ENCODE data around the gene GCGR. TPM values are rescaled to one million over a fixed set of nuclear protein-coding genes. Genes with fewer than 3 reads are reported as not detected.

GCGR gene
- total and polyA plus RNA-seq, 2 of the 13 experiments (the other 11 are each of a cell fraction or from before 2014, with no cell fraction given) = 0.04 to 0.13 TPM

- 0 out of 2 replicates have a peak, but pooled peaks have one; percentile 58 for TF ChIP-seq ZBED4 (CRISPR knock-in tag; IDR thresholded peaks at IDR 0.05; ENCODE audit: borderline replicate concordance)
- 0 out of 2 replicates have a peak, but pooled peaks have one; percentile 44 for TF ChIP-seq THAP7 (CRISPR knock-in tag; IDR thresholded peaks at IDR 0.05)
- TF ChIP-seq ZNF749 (CRISPR knock-in tag; IDR thresholded peaks at IDR 0.05; ENCODE audit: borderline replicate concordance) = peak; percentile 68; the same call in 1 of the 2 replicates
- no peak for TF ChIP-seq ZNF282 (IDR thresholded peaks at IDR 0.05; ENCODE audit: partially characterized antibody)
- TF ChIP-seq TOE1 (CRISPR knock-in tag; IDR thresholded peaks at IDR 0.05) = peak; percentile 60; the same call in 1 of the 2 replicates
- TF ChIP-seq DBP (CRISPR knock-in tag; IDR thresholded peaks at IDR 0.05; ENCODE audit: not compliant biosample characterization) = peak; percentile 83
- TF ChIP-seq SPEN (CRISPR knock-in tag; IDR thresholded peaks at IDR 0.05; ENCODE audit: low read depth) = peak; percentile 83
- TF ChIP-seq AGO2 (optimal IDR thresholded peaks at IDR 0.05; ENCODE audit: low read depth, low read length) = peak; percentile 98
- TF ChIP-seq ADNP (CRISPR knock-in tag; IDR thresholded peaks at IDR 0.05) = peak; percentile 61; the same call in 1 of the 2 replicates
- no peak for TF ChIP-seq ZNF737 (CRISPR knock-in tag; IDR thresholded peaks at IDR 0.05; ENCODE audit: borderline replicate concordance)
- peak; percentile 89 for TF ChIP-seq ZFY (CRISPR knock-in tag; IDR thresholded peaks at IDR 0.05)
- TF ChIP-seq HMG20B (CRISPR knock-in tag; conservative IDR thresholded peaks at IDR 0.05) = 0 out of 2 replicates have a peak, but pooled peaks have one; percentile 10
- TF ChIP-seq ZNF10 (CRISPR knock-in tag; IDR thresholded peaks at IDR 0.05; ENCODE audit: borderline replicate concordance, low read depth) = no peak
- TF ChIP-seq RFXANK (CRISPR knock-in tag; IDR thresholded peaks at IDR 0.05) = peak; percentile 63; the same call in 1 of the 2 replicates
- peak; percentile 92 for TF ChIP-seq MXD4 (CRISPR knock-in tag; IDR thresholded peaks at IDR 0.05)
- TF ChIP-seq ZNF670 (CRISPR knock-in tag; IDR thresholded peaks at IDR 0.05; ENCODE audit: borderline replicate concordance) = peak; percentile 32; the same call in 1 of the 2 replicates
- TF ChIP-seq ZNF543 (CRISPR knock-in tag; IDR thresholded peaks at IDR 0.05) = peak; percentile 89
- peak; percentile 84; the same call in 1 of the 2 replicates for TF ChIP-seq ZNF784 (CRISPR knock-in tag; IDR thresholded peaks at IDR 0.05; ENCODE audit: borderline replicate concordance)
- 0 out of 2 replicates have a peak, but pooled peaks have one; percentile 25 for TF ChIP-seq THAP8 (CRISPR knock-in tag; IDR thresholded peaks at IDR 0.05; ENCODE audit: borderline replicate concordance)
- TF ChIP-seq STAT5B (CRISPR knock-in tag; IDR thresholded peaks at IDR 0.05) = 0 out of 2 replicates have a peak, but pooled peaks have one; percentile 20
Observed at GRCh38 chr17:81833160-81833920, 29.4 kb downstream of the GCGR start, which contains the start of gene MCRIP1 (continued).

All from HepG2 (cell line).